Type B pancreatic cell (in vitro differentiated cells): ENCODE data around the gene NOX3. TPM values are rescaled to one million over a fixed set of nuclear protein-coding genes. Genes with fewer than 3 reads are reported as not detected.
"Not testable (repeated sequence)": the region's sequence is repeated elsewhere in the genome, so short reads cannot be mapped to it uniquely, and the experiment has no call there.

Experiments used
- DNase-seq: peaks from one replicate; pipeline ENCODE4 v3.0.0; 2021; ENCODE audit warnings: mixed read lengths; ENCODE audit not compliant: unreplicated experiment; ENCODE audit errors: extremely low spot score
- H3K27ac Mint-ChIP-seq: 2 replicates; pipeline ENCODE4 v1.8.0; 2021; ENCODE audit warnings: mild to moderate bottlenecking, mixed read lengths
- H3K27me3 Mint-ChIP-seq: 2 replicates; pipeline ENCODE4 v1.8.0; 2021; ENCODE audit warnings: mixed read lengths
- H3K36me3 Mint-ChIP-seq: 2 replicates; pipeline ENCODE4 v1.8.0; 2021; ENCODE audit warnings: mixed read lengths
- H3K4me1 Mint-ChIP-seq: one replicate; pipeline ENCODE4 v1.8.0; 2021; ENCODE audit warnings: mixed read lengths; ENCODE audit not compliant: unreplicated experiment
- H3K4me3 Mint-ChIP-seq: 2 replicates; pipeline ENCODE4 v1.8.0; 2021; ENCODE audit warnings: mild to moderate bottlenecking, mixed read lengths
- H3K9me3 Mint-ChIP-seq: 2 replicates; pipeline ENCODE4 v1.8.0; 2021; ENCODE audit warnings: mixed read lengths
- total RNA-seq: library from RNA; stranded (reverse); gene quantifications from 2 replicates; pipeline ENCODE4 v1.2.1, GENCODE V29; 2021; ENCODE audit warnings: low replicate concordance
- TF ChIP-seq, protein P1 (sequence below): fragments of 200-600 bp; sonication (generic); conservative IDR thresholded peaks from 2 replicates; pipeline ENCODE4 v1.5.0; 2021; ENCODE audit warnings: antibody characterized with exemption, mild to moderate bottlenecking

Gene NOX3
- total RNA-seq, 1 donor from 2014 or later: not detected

DNA sequence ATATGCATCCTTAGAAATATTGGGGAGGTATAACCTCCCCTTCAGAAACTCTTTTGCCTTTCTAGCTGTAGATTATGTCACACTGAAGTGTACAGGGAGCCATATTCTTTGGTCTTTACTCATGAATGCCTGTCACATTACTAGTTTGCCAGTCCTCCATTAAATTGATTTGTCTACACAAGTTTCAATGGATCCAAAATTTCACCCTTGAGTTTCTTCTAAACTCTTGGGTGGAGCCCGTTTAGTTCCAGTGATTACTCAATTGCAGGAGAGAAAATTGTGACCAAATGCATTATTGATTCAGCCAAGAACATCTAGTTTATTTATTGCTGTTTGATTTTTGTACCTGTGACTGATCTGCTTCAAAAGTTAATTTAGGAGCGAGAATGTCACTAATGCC is 81.0 kb downstream of the NOX3 start:
- TF ChIP-seq, protein P1, sequence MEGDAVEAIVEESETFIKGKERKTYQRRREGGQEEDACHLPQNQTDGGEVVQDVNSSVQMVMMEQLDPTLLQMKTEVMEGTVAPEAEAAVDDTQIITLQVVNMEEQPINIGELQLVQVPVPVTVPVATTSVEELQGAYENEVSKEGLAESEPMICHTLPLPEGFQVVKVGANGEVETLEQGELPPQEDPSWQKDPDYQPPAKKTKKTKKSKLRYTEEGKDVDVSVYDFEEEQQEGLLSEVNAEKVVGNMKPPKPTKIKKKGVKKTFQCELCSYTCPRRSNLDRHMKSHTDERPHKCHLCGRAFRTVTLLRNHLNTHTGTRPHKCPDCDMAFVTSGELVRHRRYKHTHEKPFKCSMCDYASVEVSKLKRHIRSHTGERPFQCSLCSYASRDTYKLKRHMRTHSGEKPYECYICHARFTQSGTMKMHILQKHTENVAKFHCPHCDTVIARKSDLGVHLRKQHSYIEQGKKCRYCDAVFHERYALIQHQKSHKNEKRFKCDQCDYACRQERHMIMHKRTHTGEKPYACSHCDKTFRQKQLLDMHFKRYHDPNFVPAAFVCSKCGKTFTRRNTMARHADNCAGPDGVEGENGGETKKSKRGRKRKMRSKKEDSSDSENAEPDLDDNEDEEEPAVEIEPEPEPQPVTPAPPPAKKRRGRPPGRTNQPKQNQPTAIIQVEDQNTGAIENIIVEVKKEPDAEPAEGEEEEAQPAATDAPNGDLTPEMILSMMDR: no peak
- peaks cover 11% of the 10 kb centered on the region for H3K27me3 Mint-ChIP-seq
- no peaks in the 10 kb centered on the region for H3K9me3 Mint-ChIP-seq
- H3K27ac Mint-ChIP-seq: no peak overlapping the region
- peaks cover 5% of the 10 kb centered on the region for H3K4me1 Mint-ChIP-seq
- no peak for DNase-seq
- H3K36me3 Mint-ChIP-seq: no peaks in the 10 kb centered on the region
- no peak overlapping the region for H3K4me3 Mint-ChIP-seq

DNA sequence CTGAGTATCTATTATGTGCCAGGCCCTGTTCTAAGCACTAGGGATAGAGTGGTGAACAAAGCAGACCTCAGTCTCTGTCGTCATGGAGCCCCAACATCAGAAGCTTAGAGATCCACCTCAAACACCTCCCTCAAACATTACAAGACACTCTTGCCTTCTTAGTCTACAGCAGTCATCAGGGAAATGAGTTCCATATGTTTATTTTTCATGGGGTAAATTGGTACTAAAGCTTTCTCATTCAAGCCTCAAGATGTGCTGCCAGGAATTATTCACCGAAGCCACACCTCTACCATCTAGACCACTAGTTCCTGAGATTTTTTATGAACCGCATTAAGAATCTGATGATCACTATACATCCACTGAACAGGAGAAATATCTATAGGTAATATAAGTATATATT is 82.4 kb downstream of the NOX3 start:
- Mint-ChIP-seq H3K4me3 (no peak overlapping the region), H3K4me1 (peaks cover 5% of the 10 kb centered on the region), H3K27ac (no peak overlapping the region), H3K36me3 (no peaks in the 10 kb centered on the region), H3K27me3 (peaks cover 14% of the 10 kb centered on the region), H3K9me3 (no peaks in the 10 kb centered on the region)
- TF ChIP-seq, protein P1: no peak
- no peak for DNase-seq

DNA sequence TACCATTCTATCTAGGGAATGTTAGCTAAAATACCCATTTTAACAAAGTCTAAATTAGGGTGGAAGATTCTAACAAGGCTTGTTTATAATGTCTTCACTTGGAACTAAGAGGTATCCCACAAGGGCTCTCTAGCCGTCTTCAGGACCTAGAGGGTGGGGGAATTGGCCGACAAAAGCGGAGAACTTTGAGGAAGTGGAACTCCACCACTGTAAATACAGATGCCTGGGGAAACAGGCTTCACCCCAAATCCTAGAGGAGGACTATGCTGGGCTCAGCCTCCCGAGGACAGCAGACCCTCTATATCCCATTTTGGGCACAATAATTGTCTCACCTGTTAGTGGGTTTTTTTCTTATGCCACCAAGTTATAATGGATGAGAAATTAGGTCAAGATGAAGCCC is 83.4 kb downstream of the NOX3 start:
- Mint-ChIP-seq H3K4me3 (no peak overlapping the region), H3K4me1 (peaks cover 5% of the 10 kb centered on the region), H3K9me3 (no peaks in the 10 kb centered on the region), H3K27me3 (peaks cover 14% of the 10 kb centered on the region), H3K36me3 (no peaks in the 10 kb centered on the region), H3K27ac (no peak overlapping the region)
- TF ChIP-seq, protein P1: no peak
- DNase-seq: no peak

DNA sequence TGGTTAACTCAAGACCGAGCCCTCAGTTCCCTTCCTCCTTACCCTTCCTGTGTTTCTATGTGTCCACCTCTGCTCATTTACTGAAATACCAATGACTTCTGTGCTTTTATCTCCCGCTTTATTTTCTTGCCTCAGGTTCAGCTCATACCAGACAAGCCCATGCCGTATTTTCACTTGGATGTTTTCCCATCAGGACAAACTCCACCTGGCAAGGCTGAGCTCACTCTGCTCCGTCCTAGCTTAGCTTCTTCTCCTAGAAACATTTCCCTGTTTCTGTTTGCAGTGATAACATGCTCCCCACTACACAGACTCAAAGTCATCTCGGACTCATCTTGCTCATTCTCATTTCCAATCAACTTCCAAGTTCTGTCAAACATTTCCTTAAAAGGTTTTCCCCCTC is 84.4 kb downstream of the NOX3 start:
- Mint-ChIP-seq H3K27me3 (peaks cover 14% of the 10 kb centered on the region), H3K9me3 (no peaks in the 10 kb centered on the region), H3K4me3 (no peak overlapping the region), H3K4me1 (peaks cover 5% of the 10 kb centered on the region), H3K36me3 (no peaks in the 10 kb centered on the region), H3K27ac (no peak overlapping the region)
- TF ChIP-seq, protein P1: no peak
- no peak for DNase-seq

DNA sequence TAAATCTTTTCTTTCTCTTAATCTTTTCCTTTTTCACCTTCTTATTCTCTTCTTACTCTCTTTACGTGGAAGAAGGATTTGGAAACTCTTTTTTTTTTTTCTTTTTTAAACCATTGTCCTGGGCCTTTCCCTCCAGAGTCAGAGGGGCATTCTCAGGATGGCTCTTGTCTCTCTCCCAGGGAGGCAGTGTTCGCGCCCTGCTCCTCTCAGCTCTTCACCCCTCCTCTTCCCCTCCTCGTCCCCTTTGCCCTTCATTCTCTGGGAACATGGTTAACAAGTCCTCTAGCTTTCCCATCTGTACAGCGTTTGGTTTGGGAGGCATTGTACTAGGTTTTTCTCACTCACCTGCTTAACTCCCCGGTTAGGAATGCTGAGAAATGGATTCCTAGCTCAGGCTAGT is 89.3 kb downstream of the NOX3 start:
- no peaks in the 10 kb centered on the region for H3K9me3 Mint-ChIP-seq
- H3K27me3 Mint-ChIP-seq: peaks cover 7% of the 10 kb centered on the region
- DNase-seq: no peak
- no peak overlapping the region for H3K4me3 Mint-ChIP-seq
- TF ChIP-seq, protein P1: no peak
- no peaks in the 10 kb centered on the region for H3K36me3 Mint-ChIP-seq
- H3K4me1 Mint-ChIP-seq: no peaks in the 10 kb centered on the region
- no peak overlapping the region for H3K27ac Mint-ChIP-seq

DNA sequence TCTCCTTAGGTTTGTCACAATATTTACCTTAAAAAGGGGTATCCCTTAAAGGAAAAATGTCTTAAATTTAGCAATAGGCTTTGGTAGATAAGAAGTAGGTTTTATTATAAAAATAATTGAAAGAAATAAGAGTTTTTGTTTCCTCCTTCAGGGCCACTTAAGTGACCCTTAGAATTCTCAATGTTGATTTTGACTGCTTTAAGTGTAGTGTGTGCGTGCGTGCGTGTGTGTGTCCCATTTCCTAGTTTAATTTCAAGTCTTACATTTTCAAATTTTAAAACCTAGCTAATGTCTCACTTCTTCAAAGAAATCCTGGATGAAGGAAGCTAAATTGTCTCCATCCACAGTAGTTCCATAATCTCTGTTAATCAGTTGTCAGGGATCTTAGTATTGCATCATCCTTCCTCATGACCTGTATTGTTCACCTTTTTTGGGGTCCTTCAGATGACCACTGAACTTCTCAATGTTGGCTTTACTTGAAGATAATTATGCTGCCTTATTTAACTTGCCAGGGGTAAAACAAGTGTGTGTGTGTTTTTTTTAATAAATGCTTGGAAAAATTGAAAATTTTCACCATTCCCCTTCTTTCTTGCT is 90.7 kb downstream of the NOX3 start:
- TF ChIP-seq, protein P1: no peak
- Mint-ChIP-seq H3K9me3 (no peaks in the 10 kb centered on the region), H3K27ac (no peak overlapping the region), H3K27me3 (peaks cover 5% of the 10 kb centered on the region), H3K36me3 (no peaks in the 10 kb centered on the region), H3K4me3 (no peak overlapping the region), H3K4me1 (no peaks in the 10 kb centered on the region)
- DNase-seq: no peak

GRCh38 chr6:155364021-155364420 is 91.6 kb downstream of the NOX3 start:
- not testable (repeated sequence) for H3K36me3 Mint-ChIP-seq, H3K4me1 Mint-ChIP-seq, H3K27ac Mint-ChIP-seq, H3K9me3 Mint-ChIP-seq, DNase-seq, H3K4me3 Mint-ChIP-seq, H3K27me3 Mint-ChIP-seq

DNA sequence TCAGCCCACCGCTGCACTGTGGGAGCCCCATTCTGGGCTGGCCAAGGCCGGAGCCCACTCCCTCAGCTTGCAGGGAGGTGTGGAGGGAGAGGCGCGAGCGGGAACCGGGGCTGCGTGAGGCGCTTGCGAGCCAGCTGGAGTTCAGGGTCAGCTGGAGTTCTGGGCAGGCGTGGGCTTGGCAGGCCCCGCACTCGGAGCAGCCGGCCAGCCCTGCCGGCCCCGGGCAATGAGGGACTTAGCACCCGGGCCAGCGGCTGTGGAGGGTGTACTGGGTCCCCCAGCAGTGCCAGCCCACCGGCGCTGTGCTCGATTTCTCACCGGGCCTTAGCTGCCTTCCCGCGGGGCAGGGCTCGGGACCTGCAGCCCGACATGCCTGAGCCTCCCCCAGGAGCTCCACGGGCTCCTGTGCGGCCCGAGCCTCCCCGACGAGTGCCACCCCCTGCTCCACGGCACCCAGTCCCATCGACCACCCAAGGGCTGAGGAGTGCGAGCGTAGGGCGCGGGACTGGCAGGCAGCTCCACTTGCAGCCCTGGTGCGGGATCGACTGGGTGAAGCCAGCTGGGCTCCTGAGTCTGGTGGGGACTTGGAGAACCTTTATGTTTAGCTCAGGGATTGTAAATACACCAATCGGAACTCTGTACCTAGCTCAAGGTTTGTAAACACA is 92.5 kb downstream of the NOX3 start:
- not testable (repeated sequence) for H3K36me3 Mint-ChIP-seq, H3K27me3 Mint-ChIP-seq, H3K4me3 Mint-ChIP-seq

More for the DNA sequence above, 92.5 kb downstream of the NOX3 start:
- not testable (repeated sequence) for DNase-seq, H3K4me1 Mint-ChIP-seq, H3K9me3 Mint-ChIP-seq, H3K27ac Mint-ChIP-seq
